GM06990 (cell line): ENCODE measurements around the gene LITAF.

Experiments
- DNase-seq: peaks from one replicate; pipeline ENCODE4 v3.0.0-alpha.2; 2011; ENCODE audit not compliant: insufficient read length; ENCODE audit errors: extremely low read depth
- H3K27me3 ChIP-seq: replicated peaks from 2 replicates; pipeline ENCODE4 v1.6.0; 2011; ENCODE audit warnings: low read length; ENCODE audit not compliant: control insufficient read depth, insufficient read depth
- H3K36me3 ChIP-seq: 2 replicates; pipeline ENCODE4 v1.5.1; 2011; ENCODE audit warnings: low read length; ENCODE audit not compliant: control insufficient read depth, insufficient read depth
- H3K4me3 ChIP-seq: replicated peaks from 2 replicates; pipeline ENCODE4 v1.5.1; 2011; ENCODE audit warnings: low read depth, mild to moderate bottlenecking, control low read depth, low read length
- TF ChIP-seq, protein P1 (sequence below): IDR thresholded peaks from 2 replicates; pipeline ENCODE4 v1.5.1; 2011; ENCODE audit warnings: low read length, control low read depth, mild to moderate bottlenecking, inconsistent platforms; ENCODE audit not compliant: insufficient read depth, poor library complexity, severe bottlenecking

The LITAF gene

DNA sequence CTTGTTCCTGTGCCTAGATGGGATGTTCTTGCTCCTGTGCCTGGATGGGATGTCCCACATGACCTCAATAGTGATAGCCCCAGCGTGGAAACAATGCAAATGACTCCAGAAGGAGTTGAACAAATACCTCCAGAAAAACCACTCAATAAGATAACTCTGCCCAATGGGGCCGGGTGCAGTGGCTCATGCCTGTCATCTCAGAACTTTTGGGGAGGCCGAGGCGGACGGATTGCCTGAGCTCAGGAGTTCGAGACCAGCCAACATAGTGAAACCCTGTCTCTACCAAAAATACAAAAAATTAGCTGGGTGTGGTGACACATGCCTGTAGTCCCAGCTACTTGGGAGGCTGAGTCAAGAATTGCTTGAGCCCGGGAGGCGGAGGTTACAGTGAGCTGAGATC is 15.2 kb upstream of the LITAF start:
- H3K4me3 ChIP-seq, result no peak overlapping the region
- H3K27me3 ChIP-seq, result no peaks in the 10 kb centered on the region; the same call in 1 of the 2 replicates
- no peak for DNase-seq
- H3K36me3 ChIP-seq, result no peaks in the 10 kb centered on the region
- TF ChIP-seq, protein P1, sequence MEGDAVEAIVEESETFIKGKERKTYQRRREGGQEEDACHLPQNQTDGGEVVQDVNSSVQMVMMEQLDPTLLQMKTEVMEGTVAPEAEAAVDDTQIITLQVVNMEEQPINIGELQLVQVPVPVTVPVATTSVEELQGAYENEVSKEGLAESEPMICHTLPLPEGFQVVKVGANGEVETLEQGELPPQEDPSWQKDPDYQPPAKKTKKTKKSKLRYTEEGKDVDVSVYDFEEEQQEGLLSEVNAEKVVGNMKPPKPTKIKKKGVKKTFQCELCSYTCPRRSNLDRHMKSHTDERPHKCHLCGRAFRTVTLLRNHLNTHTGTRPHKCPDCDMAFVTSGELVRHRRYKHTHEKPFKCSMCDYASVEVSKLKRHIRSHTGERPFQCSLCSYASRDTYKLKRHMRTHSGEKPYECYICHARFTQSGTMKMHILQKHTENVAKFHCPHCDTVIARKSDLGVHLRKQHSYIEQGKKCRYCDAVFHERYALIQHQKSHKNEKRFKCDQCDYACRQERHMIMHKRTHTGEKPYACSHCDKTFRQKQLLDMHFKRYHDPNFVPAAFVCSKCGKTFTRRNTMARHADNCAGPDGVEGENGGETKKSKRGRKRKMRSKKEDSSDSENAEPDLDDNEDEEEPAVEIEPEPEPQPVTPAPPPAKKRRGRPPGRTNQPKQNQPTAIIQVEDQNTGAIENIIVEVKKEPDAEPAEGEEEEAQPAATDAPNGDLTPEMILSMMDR, result no peak

DNA sequence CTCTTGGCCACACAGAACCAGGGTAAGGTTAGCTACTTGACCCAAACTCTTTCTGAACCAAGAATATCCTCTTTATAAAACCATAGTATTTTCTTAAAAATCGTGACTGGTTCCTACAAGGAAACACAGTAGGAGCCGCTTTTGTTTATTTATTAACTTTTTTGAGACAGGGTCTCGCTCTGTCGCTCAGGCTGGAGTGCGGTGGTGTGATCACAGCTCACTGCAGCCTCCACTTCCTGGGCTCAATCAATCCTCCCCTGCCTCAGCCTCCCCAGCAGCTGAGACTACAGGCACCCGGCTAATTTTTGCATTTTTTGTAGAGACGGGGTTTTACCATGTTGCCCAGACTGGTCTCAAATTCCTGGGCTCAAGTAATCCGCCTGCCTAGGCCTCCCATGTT is 14.7 kb upstream of the LITAF start:
- no peak overlapping the region for H3K4me3 ChIP-seq
- TF ChIP-seq, protein P1, result no peak
- no peak for DNase-seq
- no peaks in the 10 kb centered on the region; the same call in 1 of the 2 replicates for H3K27me3 ChIP-seq
- H3K36me3 ChIP-seq, result no peaks in the 10 kb centered on the region

DNA sequence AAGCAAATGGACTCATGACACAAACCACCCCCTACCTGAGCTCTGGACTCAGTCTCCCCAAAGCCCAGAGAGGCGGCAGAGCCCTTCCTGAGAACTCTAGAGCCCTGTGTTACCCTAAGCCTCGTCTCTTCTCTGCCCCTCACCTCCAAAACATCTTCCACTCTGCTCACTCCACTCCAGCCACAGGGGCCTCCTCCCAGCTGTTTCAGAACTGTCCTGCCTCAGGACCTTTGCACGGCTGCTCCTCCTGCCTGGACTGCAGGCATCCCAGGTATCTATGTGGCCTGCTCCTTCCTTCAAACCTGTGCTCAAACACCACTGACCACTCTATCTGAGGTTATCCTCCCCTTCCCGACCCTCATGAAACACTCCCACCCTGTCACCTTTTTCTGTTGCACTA is 12.9 kb upstream of the LITAF start:
- Histone ChIP-seq H3K27me3 (no peaks in the 10 kb centered on the region), H3K4me3 (no peak overlapping the region), H3K36me3 (no peaks in the 10 kb centered on the region)
- TF ChIP-seq, protein P1, result no peak
- no peak for DNase-seq

DNA sequence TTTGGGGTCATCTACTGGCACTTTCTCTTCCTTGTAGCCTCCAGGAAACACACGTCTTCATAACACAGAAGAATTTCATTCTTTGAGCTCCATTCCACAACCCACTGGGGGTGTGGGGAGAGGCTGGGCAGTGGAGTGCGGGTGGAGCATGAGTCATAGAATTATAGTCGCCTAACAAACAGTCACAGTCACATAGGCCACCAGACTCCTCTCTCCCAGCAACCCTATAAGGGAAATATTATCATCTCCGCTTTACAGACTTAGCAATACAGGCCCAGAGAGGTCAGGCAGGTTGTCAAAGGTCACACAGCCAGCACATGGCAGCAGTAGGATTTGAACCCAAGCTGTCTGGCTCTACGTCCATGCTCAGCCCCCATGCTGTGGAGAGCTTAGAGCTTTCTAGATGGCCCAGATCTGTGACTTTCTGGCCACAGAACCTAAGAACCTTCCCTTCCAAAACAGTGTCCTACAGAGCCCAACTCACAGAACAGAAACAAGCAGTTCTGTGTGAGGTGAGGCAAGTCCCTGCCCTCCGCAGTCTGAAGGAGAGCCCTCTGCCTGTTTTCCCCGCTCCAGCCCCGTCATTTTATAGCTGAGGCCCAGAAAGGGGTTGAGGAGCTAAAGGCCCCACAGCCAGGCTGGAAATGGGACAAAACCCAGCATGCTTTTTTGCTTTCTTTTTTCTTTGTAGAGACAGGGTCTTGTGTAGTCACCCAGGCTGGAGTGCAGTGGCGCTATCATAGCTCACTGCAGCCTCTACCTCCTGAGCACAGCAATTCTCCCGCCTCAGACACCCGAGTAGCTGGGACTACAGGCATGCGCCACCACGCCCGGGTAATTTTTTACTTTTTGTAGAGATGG is 10.7 kb upstream of the LITAF start:
- H3K4me3 ChIP-seq, result no peak overlapping the region
- no peaks in the 10 kb centered on the region for H3K36me3 ChIP-seq
- TF ChIP-seq, protein P1, result no peak
- no peak for DNase-seq
- H3K27me3 ChIP-seq, result no peaks in the 10 kb centered on the region

DNA sequence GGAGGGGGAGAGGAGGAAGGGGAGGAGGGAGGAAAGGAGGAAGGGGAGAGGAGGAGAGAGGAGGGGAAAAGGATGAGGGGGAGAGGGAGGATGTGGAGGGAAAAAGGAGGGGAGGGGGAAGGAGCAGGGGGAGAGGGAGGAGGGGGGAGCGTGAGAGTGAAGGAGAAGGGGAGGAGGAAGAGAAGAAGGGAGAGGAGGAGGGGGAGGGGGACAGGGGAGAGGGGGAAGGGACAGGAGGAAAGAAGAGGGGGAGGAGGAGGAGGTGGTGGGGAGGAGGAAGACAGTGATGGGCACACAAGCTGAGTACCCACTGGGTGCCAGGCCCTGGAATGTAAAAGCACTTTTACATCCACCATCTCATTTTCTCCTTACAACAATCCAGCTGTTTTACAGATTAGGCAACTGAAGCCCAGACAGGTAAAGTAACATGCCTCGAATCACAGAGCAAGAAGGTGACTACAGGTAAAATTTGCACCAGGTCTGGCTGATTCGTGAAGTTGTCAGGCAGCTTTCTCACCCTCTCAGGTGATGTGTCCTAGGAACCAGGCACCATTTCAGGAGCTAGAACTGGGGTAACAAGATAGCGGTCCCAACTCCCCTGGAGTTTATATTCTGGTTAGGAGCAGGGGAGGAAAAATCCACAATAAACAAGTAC is 10.0 kb upstream of the LITAF start:
- no peaks in the 10 kb centered on the region for H3K36me3 ChIP-seq
- TF ChIP-seq, protein P1, result no peak
- no peak for DNase-seq
- H3K4me3 ChIP-seq, result no peak overlapping the region
- H3K27me3 ChIP-seq, result no peaks in the 10 kb centered on the region
